GM19452 (cell line): Measurements from ENCODE around the gene BCKDK.

ENCODE experiments used
- ATAC-seq: cut with Tn5 transposase; IDR thresholded peaks from one replicate; pipeline ENCODE4 v1.9.1; 2021; ENCODE audit not compliant: unreplicated experiment

Gene BCKDK

GRCh38 chr16:31080035-31080629 lies 28.1 kb upstream of the BCKDK start:
- ATAC-seq: no peak

- ATAC-seq: no peak
Observed at GRCh38 chr16:31080756-31081419, 27.3 kb upstream of the BCKDK start.

- ATAC-seq: no peak
Observed at GRCh38 chr16:31081428-31082351, 26.5 kb upstream of the BCKDK start.

- no peak for ATAC-seq
Observed at GRCh38 chr16:31082368-31083045, 25.7 kb upstream of the BCKDK start.

- no peak for ATAC-seq
Observed at GRCh38 chr16:31083081-31083480, 25.1 kb upstream of the BCKDK start.

- ATAC-seq: no peak
Observed at GRCh38 chr16:31083556-31083955, 24.6 kb upstream of the BCKDK start.

GRCh38 chr16:31083981-31084380 lies 24.2 kb upstream of the BCKDK start:
- no peak for ATAC-seq

GRCh38 chr16:31084584-31085302 lies 23.4 kb upstream of the BCKDK start:
- no peak for ATAC-seq

- no peak for ATAC-seq
Observed at GRCh38 chr16:31085411-31085810, 22.8 kb upstream of the BCKDK start.

- no peak for ATAC-seq
Observed at GRCh38 chr16:31085873-31086628, 22.1 kb upstream of the BCKDK start.

- no peak for ATAC-seq
Observed at GRCh38 chr16:31086629-31086906, 21.6 kb upstream of the BCKDK start.

GRCh38 chr16:31087481-31087880 lies 20.7 kb upstream of the BCKDK start:
- no peak for ATAC-seq

GRCh38 chr16:31087971-31088370 lies 20.2 kb upstream of the BCKDK start:
- ATAC-seq: no peak

GRCh38 chr16:31088459-31089183 lies 19.6 kb upstream of the BCKDK start, which contains the start of gene PRSS53:
Gene PRSS53, minus strand, starts transcription at chr16:31088943. Its CDS starts 134 bp downstream, at chr16:31088809.
- ATAC-seq: no peak

GRCh38 chr16:31089199-31089598 lies 19.0 kb upstream of the BCKDK start:
- no peak for ATAC-seq

GRCh38 chr16:31090540-31090939 lies 17.6 kb upstream of the BCKDK start:
- ATAC-seq: no peak

GRCh38 chr16:31092330-31092729 lies 15.9 kb upstream of the BCKDK start:
- ATAC-seq: no peak

- ATAC-seq: no peak
Observed at GRCh38 chr16:31093132-31093703, 15.0 kb upstream of the BCKDK start.

- ATAC-seq: no peak
Observed at GRCh38 chr16:31094088-31094423, 14.1 kb upstream of the BCKDK start.
